SK-N-SH (cell line): ENCODE measurements around the gene BRD7. TPM values are rescaled to one million over a fixed set of nuclear protein-coding genes. Genes with fewer than 3 reads are reported as not detected.

Source experiments
- CTCF ChIA-PET: fragments of 300-600, 350-600 bp; formaldehyde crosslinking; extraction: SDS; loops from one replicate; lab custom pipeline; 2021; lab: Yijun Ruan, JAX
- POLR2A ChIA-PET: fragments of 350-600 bp; sonication (Branson Sonifier 250); formaldehyde crosslinking; extraction: SDS; loops from one replicate; lab custom pipeline; 2020; ENCODE audit warnings: antibody characterized with exemption, inconsistent platforms; lab: Yijun Ruan, JAX
- DNase-seq: peaks from one replicate; pipeline ENCODE4 v3.0.0; 2012
- H2AFZ ChIP-seq: fragments of 200-600 bp; sonication (generic); 2 replicates; pipeline ENCODE4 v1.8.1; 2016; ENCODE audit warnings: antibody characterized with exemption, mild to moderate bottlenecking, low read depth
- H3F3A ChIP-seq: fragments of 200-600 bp; sonication (generic); replicated peaks from 2 replicates; pipeline ENCODE3; 2016; ENCODE audit warnings: antibody characterized with exemption, mild to moderate bottlenecking; ENCODE audit not compliant: insufficient read depth
- H3K27ac ChIP-seq, 2 experiments: fragments of 200-500 bp in 1 of 2; fragments of 200-600 bp in 1 of 2; sonication (Bioruptor generic) in 1 of 2; sonication (generic), shearing (Covaris generic) in 1 of 2; 2 replicates each; pipeline versions ENCODE4 v1.5.1 to v1.6.1; 2014 to 2016; ENCODE audit warnings: low read depth in 2 of 2, inconsistent platforms in 1 of 2, low read length in 1 of 2, mild to moderate bottlenecking in 1 of 2, mixed read lengths in 1 of 2
- H3K27me3 ChIP-seq: fragments of 200-600 bp; sonication (generic), shearing (Covaris generic); 2 replicates; pipeline ENCODE4 v1.6.1; 2016; ENCODE audit warnings: mixed run types; ENCODE audit not compliant: insufficient read depth
- H3K36me3 ChIP-seq, 2 experiments: fragments of 200-500 bp in 1 of 2; fragments of 200-600 bp in 1 of 2; sonication (Bioruptor generic) in 1 of 2; sonication (generic) in 1 of 2; replicated peaks in 1 of 2; 2 replicates each; pipeline versions ENCODE3 to v1.5.1; 2014 to 2016; ENCODE audit warnings: low read length in 1 of 2, mild to moderate bottlenecking in 1 of 2; ENCODE audit not compliant: insufficient read depth in 2 of 2, control insufficient read depth in 1 of 2
- H3K4me1 ChIP-seq, 2 experiments: fragments of 200-500 bp in 1 of 2; fragments of 200-600 bp in 1 of 2; sonication (Bioruptor generic) in 1 of 2; sonication (generic), shearing (Covaris generic) in 1 of 2; 2 replicates each; pipeline versions ENCODE4 v1.5.1 to v1.6.1; 2014 to 2016; ENCODE audit warnings: low read depth in 1 of 2, low read length in 1 of 2, mixed run types in 1 of 2; ENCODE audit not compliant: insufficient read depth in 2 of 2, control insufficient read depth in 1 of 2
- H3K4me2 ChIP-seq: fragments of 200-600 bp; sonication (generic), shearing (Covaris generic); 2 replicates; pipeline ENCODE4 v1.6.1; 2017; ENCODE audit warnings: mixed run types
- H3K4me3 ChIP-seq, 2 experiments: fragments of 200-500 bp in 1 of 2; fragments of 200-600 bp in 1 of 2; sonication (Bioruptor generic) in 1 of 2; sonication (generic), shearing (Covaris generic) in 1 of 2; 2 replicates each; pipeline versions ENCODE4 v1.5.1 to v1.8.1; 2014 to 2016; ENCODE audit warnings: low read depth in 2 of 2, inconsistent platforms in 1 of 2, low read length in 1 of 2, mild to moderate bottlenecking in 1 of 2, mixed read lengths in 1 of 2, moderate library complexity in 1 of 2
- H3K79me2 ChIP-seq: fragments of 200-600 bp; sonication (generic); 2 replicates; pipeline ENCODE4 v1.8.1; 2017; ENCODE audit warnings: mild to moderate bottlenecking; ENCODE audit not compliant: insufficient read depth
- H3K9ac ChIP-seq: fragments of 200-600 bp; sonication (generic); 2 replicates; pipeline ENCODE4 v1.6.1; 2017; ENCODE audit warnings: mixed run types
- H3K9me2 ChIP-seq: fragments of 200-600 bp; sonication (generic); 2 replicates; pipeline ENCODE4 v1.6.1; 2017; ENCODE audit warnings: mixed run types
- H3K9me3 ChIP-seq: fragments of 200-600 bp; sonication (generic); 2 replicates; pipeline ENCODE4 v1.6.1; 2017; ENCODE audit warnings: mixed run types, mild to moderate bottlenecking, moderate library complexity
- H4K20me1 ChIP-seq: fragments of 200-600 bp; sonication (generic); 2 replicates; pipeline ENCODE4 v1.6.1; 2017; ENCODE audit warnings: mild to moderate bottlenecking, mixed run types; ENCODE audit not compliant: insufficient read depth
- EZH2phosphoT487 ChIP-seq: fragments of 200-600 bp; sonication (generic); IDR thresholded peaks from 2 replicates; pipeline ENCODE4 v1.6.1; 2017; ENCODE audit warnings: low read depth, mixed run types, mild to moderate bottlenecking, antibody characterized with exemption, moderate library complexity, borderline replicate concordance
- NFIC ChIP-seq: IDR thresholded peaks from 2 replicates; pipeline ENCODE4 v1.4.0; 2012; ENCODE audit warnings: borderline replicate concordance
- NRF1 ChIP-seq: IDR thresholded peaks from 2 replicates; pipeline ENCODE4 v1.6.1; 2012; ENCODE audit warnings: low read depth, mild to moderate bottlenecking, low read length
- POLR2AphosphoS5 ChIP-seq: IDR thresholded peaks from 2 replicates; pipeline ENCODE4 v1.6.1; 2012; ENCODE audit warnings: low read depth, low read length
- RCOR1 ChIP-seq: fragments of 150-350 bp; IDR thresholded peaks from 2 replicates; pipeline ENCODE4 v1.6.1; 2017; ENCODE audit warnings: antibody characterized with exemption, low read length
- TCF12 ChIP-seq: IDR thresholded peaks from 2 replicates; pipeline ENCODE4 v1.4.0; 2012
- WGBS: methylation state at CpG from one replicate; pipeline ENCODE4 v1.1.6; 2017; ENCODE audit warnings: low lambda C conversion rate; 5-methylcytosine and 5-hydroxymethylcytosine counted together
- polyA plus RNA-seq, 3 experiments: library from polyadenylated mRNA; depleted of rRNA; stranded (reverse); fragments of >200 nt; gene quantifications; 2 replicates each; pipeline ENCODE4 v1.2.3, GENCODE V29; 2012
- TF ChIP-seq, protein P1 (sequence below): IDR thresholded peaks from 2 replicates; pipeline ENCODE4 v1.4.0; 2012; ENCODE audit warnings: low read depth, borderline replicate concordance
- TF ChIP-seq, protein P2 (sequence below): IDR thresholded peaks from 2 replicates; pipeline ENCODE4 v1.6.1; 2012; ENCODE audit warnings: mild to moderate bottlenecking, low read depth, low read length, moderate library complexity
- TF ChIP-seq, protein P3 (sequence below): IDR thresholded peaks from 2 replicates; pipeline ENCODE4 v1.4.0; 2012; ENCODE audit warnings: low read depth, borderline replicate concordance
- TF ChIP-seq, protein P4 (sequence below): fragments of 200-600 bp; sonication (generic); IDR thresholded peaks from 2 replicates; pipeline ENCODE4 v1.6.1; 2017; ENCODE audit warnings: antibody characterized with exemption, mild to moderate bottlenecking, moderate library complexity

The BRD7 gene
- polyA plus RNA-seq, 1 of the 3 experiments (the other 2 are of a cell fraction) = 32.9 TPM

DNA sequence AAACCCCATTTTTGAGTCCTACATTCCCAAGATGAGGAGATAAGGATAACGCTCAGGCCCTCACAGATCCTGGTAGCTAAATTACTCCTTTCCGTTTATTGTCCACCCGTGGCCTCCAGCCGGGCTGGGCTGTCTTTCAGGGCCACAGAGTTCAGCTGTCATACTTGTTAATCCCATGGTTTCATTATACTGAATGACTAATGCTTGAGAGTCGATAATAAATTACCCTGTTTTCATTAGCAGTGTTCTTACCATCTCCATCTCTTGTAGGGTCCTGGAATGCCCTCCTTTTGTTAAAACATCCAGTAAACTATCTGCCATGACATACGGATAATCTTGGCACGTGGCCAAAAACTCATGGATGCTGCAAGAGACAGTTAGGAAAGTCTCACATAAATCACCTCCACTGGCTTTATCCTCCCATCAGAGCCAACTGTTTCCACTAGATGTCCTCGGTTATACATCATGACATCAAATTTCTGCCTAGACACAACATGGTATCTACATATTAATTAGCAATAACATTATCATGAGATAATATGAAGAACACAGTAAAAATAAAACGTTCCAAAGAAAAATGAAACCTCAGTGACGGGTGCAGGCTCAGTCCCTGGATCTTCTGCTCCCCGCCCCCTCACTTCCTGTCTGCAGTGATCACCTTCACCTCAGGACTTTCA lies 45.3 kb downstream of the BRD7 start (continued):
- TF ChIP-seq, protein P1, sequence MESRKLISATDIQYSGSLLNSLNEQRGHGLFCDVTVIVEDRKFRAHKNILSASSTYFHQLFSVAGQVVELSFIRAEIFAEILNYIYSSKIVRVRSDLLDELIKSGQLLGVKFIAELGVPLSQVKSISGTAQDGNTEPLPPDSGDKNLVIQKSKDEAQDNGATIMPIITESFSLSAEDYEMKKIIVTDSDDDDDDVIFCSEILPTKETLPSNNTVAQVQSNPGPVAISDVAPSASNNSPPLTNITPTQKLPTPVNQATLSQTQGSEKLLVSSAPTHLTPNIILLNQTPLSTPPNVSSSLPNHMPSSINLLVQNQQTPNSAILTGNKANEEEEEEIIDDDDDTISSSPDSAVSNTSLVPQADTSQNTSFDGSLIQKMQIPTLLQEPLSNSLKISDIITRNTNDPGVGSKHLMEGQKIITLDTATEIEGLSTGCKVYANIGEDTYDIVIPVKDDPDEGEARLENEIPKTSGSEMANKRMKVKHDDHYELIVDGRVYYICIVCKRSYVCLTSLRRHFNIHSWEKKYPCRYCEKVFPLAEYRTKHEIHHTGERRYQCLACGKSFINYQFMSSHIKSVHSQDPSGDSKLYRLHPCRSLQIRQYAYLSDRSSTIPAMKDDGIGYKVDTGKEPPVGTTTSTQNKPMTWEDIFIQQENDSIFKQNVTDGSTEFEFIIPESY = no peak
- TF ChIP-seq, protein P2, sequence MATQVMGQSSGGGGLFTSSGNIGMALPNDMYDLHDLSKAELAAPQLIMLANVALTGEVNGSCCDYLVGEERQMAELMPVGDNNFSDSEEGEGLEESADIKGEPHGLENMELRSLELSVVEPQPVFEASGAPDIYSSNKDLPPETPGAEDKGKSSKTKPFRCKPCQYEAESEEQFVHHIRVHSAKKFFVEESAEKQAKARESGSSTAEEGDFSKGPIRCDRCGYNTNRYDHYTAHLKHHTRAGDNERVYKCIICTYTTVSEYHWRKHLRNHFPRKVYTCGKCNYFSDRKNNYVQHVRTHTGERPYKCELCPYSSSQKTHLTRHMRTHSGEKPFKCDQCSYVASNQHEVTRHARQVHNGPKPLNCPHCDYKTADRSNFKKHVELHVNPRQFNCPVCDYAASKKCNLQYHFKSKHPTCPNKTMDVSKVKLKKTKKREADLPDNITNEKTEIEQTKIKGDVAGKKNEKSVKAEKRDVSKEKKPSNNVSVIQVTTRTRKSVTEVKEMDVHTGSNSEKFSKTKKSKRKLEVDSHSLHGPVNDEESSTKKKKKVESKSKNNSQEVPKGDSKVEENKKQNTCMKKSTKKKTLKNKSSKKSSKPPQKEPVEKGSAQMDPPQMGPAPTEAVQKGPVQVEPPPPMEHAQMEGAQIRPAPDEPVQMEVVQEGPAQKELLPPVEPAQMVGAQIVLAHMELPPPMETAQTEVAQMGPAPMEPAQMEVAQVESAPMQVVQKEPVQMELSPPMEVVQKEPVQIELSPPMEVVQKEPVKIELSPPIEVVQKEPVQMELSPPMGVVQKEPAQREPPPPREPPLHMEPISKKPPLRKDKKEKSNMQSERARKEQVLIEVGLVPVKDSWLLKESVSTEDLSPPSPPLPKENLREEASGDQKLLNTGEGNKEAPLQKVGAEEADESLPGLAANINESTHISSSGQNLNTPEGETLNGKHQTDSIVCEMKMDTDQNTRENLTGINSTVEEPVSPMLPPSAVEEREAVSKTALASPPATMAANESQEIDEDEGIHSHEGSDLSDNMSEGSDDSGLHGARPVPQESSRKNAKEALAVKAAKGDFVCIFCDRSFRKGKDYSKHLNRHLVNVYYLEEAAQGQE = no peak
- TF ChIP-seq NRF1 (no peak), POLR2AphosphoS5 (no peak), EZH2phosphoT487 (no peak), NFIC (peak; percentile 78), TCF12 (no peak)
- TF ChIP-seq, protein P3, sequence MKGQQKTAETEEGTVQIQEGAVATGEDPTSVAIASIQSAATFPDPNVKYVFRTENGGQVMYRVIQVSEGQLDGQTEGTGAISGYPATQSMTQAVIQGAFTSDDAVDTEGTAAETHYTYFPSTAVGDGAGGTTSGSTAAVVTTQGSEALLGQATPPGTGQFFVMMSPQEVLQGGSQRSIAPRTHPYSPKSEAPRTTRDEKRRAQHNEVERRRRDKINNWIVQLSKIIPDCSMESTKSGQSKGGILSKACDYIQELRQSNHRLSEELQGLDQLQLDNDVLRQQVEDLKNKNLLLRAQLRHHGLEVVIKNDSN = no peak
- TF ChIP-seq, protein P4, sequence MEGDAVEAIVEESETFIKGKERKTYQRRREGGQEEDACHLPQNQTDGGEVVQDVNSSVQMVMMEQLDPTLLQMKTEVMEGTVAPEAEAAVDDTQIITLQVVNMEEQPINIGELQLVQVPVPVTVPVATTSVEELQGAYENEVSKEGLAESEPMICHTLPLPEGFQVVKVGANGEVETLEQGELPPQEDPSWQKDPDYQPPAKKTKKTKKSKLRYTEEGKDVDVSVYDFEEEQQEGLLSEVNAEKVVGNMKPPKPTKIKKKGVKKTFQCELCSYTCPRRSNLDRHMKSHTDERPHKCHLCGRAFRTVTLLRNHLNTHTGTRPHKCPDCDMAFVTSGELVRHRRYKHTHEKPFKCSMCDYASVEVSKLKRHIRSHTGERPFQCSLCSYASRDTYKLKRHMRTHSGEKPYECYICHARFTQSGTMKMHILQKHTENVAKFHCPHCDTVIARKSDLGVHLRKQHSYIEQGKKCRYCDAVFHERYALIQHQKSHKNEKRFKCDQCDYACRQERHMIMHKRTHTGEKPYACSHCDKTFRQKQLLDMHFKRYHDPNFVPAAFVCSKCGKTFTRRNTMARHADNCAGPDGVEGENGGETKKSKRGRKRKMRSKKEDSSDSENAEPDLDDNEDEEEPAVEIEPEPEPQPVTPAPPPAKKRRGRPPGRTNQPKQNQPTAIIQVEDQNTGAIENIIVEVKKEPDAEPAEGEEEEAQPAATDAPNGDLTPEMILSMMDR = peak; percentile 38

DNA sequence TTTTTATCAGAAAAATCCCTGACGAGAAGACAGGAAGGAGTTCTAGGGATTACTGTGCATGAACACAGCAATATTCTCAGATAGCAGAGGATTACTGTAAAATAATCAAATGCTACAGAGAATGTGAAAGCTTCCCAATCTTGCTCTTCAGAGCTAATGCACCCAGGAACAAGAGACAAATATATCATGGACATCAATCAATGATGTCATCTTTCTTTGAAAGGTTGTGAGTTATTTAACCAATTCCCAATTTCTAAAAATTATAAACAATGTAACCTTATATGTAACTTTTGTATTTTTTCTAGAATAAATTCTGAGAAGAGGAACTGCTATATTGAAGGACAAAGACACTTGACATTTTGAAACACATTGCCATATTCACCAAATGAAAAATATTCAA lies 46.5 kb downstream of the BRD7 start:
- H3K27me3 ChIP-seq = no peaks in the 10 kb centered on the region
- no peak for TF ChIP-seq RCOR1
- no peak for DNase-seq
- CTCF ChIA-PET = interaction anchor here (1.1 to 2.0 kb wide), 6 partner anchors 32 to 342 kb away, joined by 3 to 8 read pairs (median 4); partner anchors contain the start of gene CNEP1R1
- H3K9me2 ChIP-seq = no peaks in the 10 kb centered on the region
- 92% methylated on average over 1 of the region's 1 CpG for WGBS
- H3K27ac ChIP-seq = no peak overlapping the region
- no peak overlapping the region for H3K4me2 ChIP-seq
- H4K20me1 ChIP-seq = no peaks in the 10 kb centered on the region
- H3F3A ChIP-seq = peaks cover 11% of the 10 kb centered on the region
- H2AFZ ChIP-seq = no peak overlapping the region
- POLR2A ChIA-PET = no interaction called here
- H3K36me3 ChIP-seq = peaks cover 71 to 92% of the 10 kb centered on the region in 2 experiments
- no peaks in the 10 kb centered on the region for H3K9me3 ChIP-seq
- no peaks in the 10 kb centered on the region for H3K79me2 ChIP-seq
- H3K4me1 ChIP-seq = peaks cover 0 to 3% of the 10 kb centered on the region in 2 experiments; a peak in 2 of 4 replicates
- H3K9ac ChIP-seq = no peak overlapping the region
- no peak overlapping the region for H3K4me3 ChIP-seq
